ENCODE measurements around the gene KDELR3.

GRCh38 chr22:38435965-38436364 lies 31.9 kb upstream of the KDELR3 start:
- no peak for TF ChIP-seq POLR2AphosphoS5 (IDR thresholded peaks at IDR 0.05; ENCODE audit: low read depth, low read length)
- TF ChIP-seq POLR2A (IDR thresholded peaks at IDR 0.05; ENCODE audit: low read depth, low read length), result no peak
- no peak for TF ChIP-seq TAF1 (IDR thresholded peaks at IDR 0.05; ENCODE audit: borderline replicate concordance, low read depth, low read length)

Measured in GM12892 (cell line).